ENCODE measurements around the gene PACS2. TPM values are rescaled to one million over a fixed set of nuclear protein-coding genes. Genes with fewer than 3 reads are reported as not detected.
"Not testable (repeated sequence)": the region's sequence is repeated elsewhere in the genome, so short reads cannot be mapped to it uniquely, and the experiment has no call there.

Gene PACS2
- total RNA-seq, 1 experiment from 2014 or later, result 30.0 TPM

- DNase-seq (ENCODE audit: low read depth), result no peak
- in situ Hi-C loops (cut with HindIII; ENCODE audit: low pct_unique_long_range_greater_than_20kb, low sequenced_read_pairs), result no loop called here
Observed at GRCh38 chr14:105285174-105285573, 29.4 kb upstream of the PACS2 start.

- in situ Hi-C loops (cut with HindIII; ENCODE audit: low pct_unique_long_range_greater_than_20kb, low sequenced_read_pairs), result no loop called here
- DNase-seq (ENCODE audit: low read depth), result no peak
Observed at GRCh38 chr14:105286759-105287144, 27.8 kb upstream of the PACS2 start.

- DNase-seq (ENCODE audit: low read depth), result no peak
- in situ Hi-C loops (cut with HindIII; ENCODE audit: low pct_unique_long_range_greater_than_20kb, low sequenced_read_pairs), result no loop called here
Observed at GRCh38 chr14:105287249-105288102, 27.1 kb upstream of the PACS2 start.

- DNase-seq (ENCODE audit: low read depth); in situ Hi-C loops (cut with HindIII; ENCODE audit: low pct_unique_long_range_greater_than_20kb, low sequenced_read_pairs): not testable (repeated sequence)
Observed at GRCh38 chr14:105288936-105289335, 25.6 kb upstream of the PACS2 start.

GRCh38 chr14:105290621-105291346, 23.8 kb upstream of the PACS2 start:
- in situ Hi-C loops (cut with HindIII; ENCODE audit: low pct_unique_long_range_greater_than_20kb, low sequenced_read_pairs), result no loop called here

GRCh38 chr14:105292826-105293711, 21.5 kb upstream of the PACS2 start:
- DNase-seq (ENCODE audit: low read depth), result no peak
- in situ Hi-C loops (cut with HindIII; ENCODE audit: low pct_unique_long_range_greater_than_20kb, low sequenced_read_pairs), result no loop called here

More at GRCh38 chr14:105290621-105291346, 23.8 kb upstream of the PACS2 start:
- DNase-seq (ENCODE audit: low read depth), result no peak

GRCh38 chr14:105294142-105294597, 20.4 kb upstream of the PACS2 start:
- no peak for DNase-seq (ENCODE audit: low read depth)
- in situ Hi-C loops (cut with HindIII; ENCODE audit: low pct_unique_long_range_greater_than_20kb, low sequenced_read_pairs), result no loop called here

GRCh38 chr14:105297311-105297710, 17.2 kb upstream of the PACS2 start:
- in situ Hi-C loops (cut with HindIII; ENCODE audit: low pct_unique_long_range_greater_than_20kb, low sequenced_read_pairs); DNase-seq (ENCODE audit: low read depth): not testable (repeated sequence)

- in situ Hi-C loops (cut with HindIII; ENCODE audit: low pct_unique_long_range_greater_than_20kb, low sequenced_read_pairs), result no loop called here
- DNase-seq (ENCODE audit: low read depth), result no peak
Observed at GRCh38 chr14:105299654-105300541, 14.7 kb upstream of the PACS2 start.

- in situ Hi-C loops (cut with HindIII; ENCODE audit: low pct_unique_long_range_greater_than_20kb, low sequenced_read_pairs), result no loop called here
- peak; percentile 91 for DNase-seq (ENCODE audit: low read depth)
Observed at GRCh38 chr14:105300542-105301102, 13.9 kb upstream of the PACS2 start, which contains the start of gene BRF1. Gene BRF1 (minus strand): TSS chr14:105301001. CDS start chr14:105300629, 372 bp downstream.

- DNase-seq (ENCODE audit: low read depth), result peak; percentile 90
- in situ Hi-C loops (cut with HindIII; ENCODE audit: low pct_unique_long_range_greater_than_20kb, low sequenced_read_pairs), result no loop called here
Observed at GRCh38 chr14:105301103-105301914, 13.2 kb upstream of the PACS2 start.

- in situ Hi-C loops (cut with HindIII; ENCODE audit: low pct_unique_long_range_greater_than_20kb, low sequenced_read_pairs); DNase-seq (ENCODE audit: low read depth): not testable (repeated sequence)
Observed at GRCh38 chr14:105301915-105302249, 12.7 kb upstream of the PACS2 start.

GRCh38 chr14:105303949-105304348, 10.6 kb upstream of the PACS2 start:
- DNase-seq (ENCODE audit: low read depth), result no peak

GRCh38 chr14:105304565-105304964, 10.0 kb upstream of the PACS2 start:
- in situ Hi-C loops (cut with HindIII; ENCODE audit: low pct_unique_long_range_greater_than_20kb, low sequenced_read_pairs), result no loop called here
- DNase-seq (ENCODE audit: low read depth), result no peak

More at GRCh38 chr14:105303949-105304348, 10.6 kb upstream of the PACS2 start:
- in situ Hi-C loops (cut with HindIII; ENCODE audit: low pct_unique_long_range_greater_than_20kb, low sequenced_read_pairs), result no loop called here

GRCh38 chr14:105305345-105305744, 9.2 kb upstream of the PACS2 start:
- in situ Hi-C loops (cut with HindIII; ENCODE audit: low pct_unique_long_range_greater_than_20kb, low sequenced_read_pairs), result no loop called here
- no peak for DNase-seq (ENCODE audit: low read depth)

- no peak for DNase-seq (ENCODE audit: low read depth)
- in situ Hi-C loops (cut with HindIII; ENCODE audit: low pct_unique_long_range_greater_than_20kb, low sequenced_read_pairs), result no loop called here
Observed at GRCh38 chr14:105305791-105306190, 8.8 kb upstream of the PACS2 start.
